Bone marrow (tissue), 2 donors: ENCODE data around the gene FBXL16.
"Not testable (repeated sequence)": the region's sequence is repeated elsewhere in the genome, so short reads cannot be mapped to it uniquely, and the experiment has no call there.

Source experiments
- DNase-seq, 2 donors: peaks; one replicate each; lab custom pipeline; 2025; lab: John Stamatoyannopoulos, UW

The FBXL16 gene

GRCh38 chr16:722835-723633 lies 17.4 kb upstream of the FBXL16 start:
- DNase-seq: no peak

- no peak for DNase-seq
Observed at GRCh38 chr16:721765-722540, 16.4 kb upstream of the FBXL16 start.

GRCh38 chr16:720990-721764 lies 15.6 kb upstream of the FBXL16 start, which contains the start of gene ANTKMT:
TSS of gene ANTKMT (plus strand) at chr16:721146. CDS start at chr16:721275, 129 bp downstream.
- peak in 1 of 2 donors; percentile 46 for DNase-seq

- no peak for DNase-seq
Observed at GRCh38 chr16:720447-720989, 14.9 kb upstream of the FBXL16 start.

GRCh38 chr16:719815-720446 lies 14.3 kb upstream of the FBXL16 start:
- DNase-seq: no peak

- DNase-seq: no peak
Observed at GRCh38 chr16:718922-719321, 13.3 kb upstream of the FBXL16 start.

GRCh38 chr16:718389-718788 lies 12.8 kb upstream of the FBXL16 start:
- DNase-seq: no peak

- no peak for DNase-seq
Observed at GRCh38 chr16:717450-718245, 12.0 kb upstream of the FBXL16 start.

GRCh38 chr16:716768-717325 lies 11.2 kb upstream of the FBXL16 start:
- no peak for DNase-seq

GRCh38 chr16:716200-716568 lies 10.6 kb upstream of the FBXL16 start:
- DNase-seq: no peak

GRCh38 chr16:715477-716199 lies 10.0 kb upstream of the FBXL16 start:
- no peak for DNase-seq

GRCh38 chr16:714558-715476 lies 9.2 kb upstream of the FBXL16 start, which contains the start of gene METRN:
TSS of gene METRN (plus strand) at chr16:715118. CDS start at chr16:715290, 172 bp downstream.
- peak; percentile 26 to 59 for DNase-seq

GRCh38 chr16:714079-714478 lies 8.5 kb upstream of the FBXL16 start:
- no peak for DNase-seq

- DNase-seq: not testable (repeated sequence)
Observed at GRCh38 chr16:712740-713250, 7.2 kb upstream of the FBXL16 start.

- DNase-seq: peak; percentile 35 to 44
Observed at GRCh38 chr16:711548-712320, 6.1 kb upstream of the FBXL16 start.

GRCh38 chr16:711084-711483 lies 5.5 kb upstream of the FBXL16 start:
- no peak for DNase-seq

- DNase-seq: no peak
Observed at GRCh38 chr16:710500-711075, 5.0 kb upstream of the FBXL16 start.
